ENCODE results near the gene GMPR2. TPM values are rescaled to one million over a fixed set of nuclear protein-coding genes. Genes with fewer than 3 reads are reported as not detected.

Gene GMPR2
- total RNA-seq, 1 donor: 31.1 TPM

Other genes with a start within 250 kb of the GMPR2 start
- 5.6 TPM for gene DHRS4L2, start 244.0 kb upstream of the GMPR2 start, total RNA-seq
- 0.52 TPM for gene CARMIL3, start 180.9 kb upstream of the GMPR2 start, total RNA-seq
- not detected for gene CPNE6, start 161.4 kb upstream of the GMPR2 start, total RNA-seq
- 4.6 TPM for gene PCK2, start 138.6 kb upstream of the GMPR2 start, total RNA-seq
- gene DCAF11, start 118.2 kb upstream of the GMPR2 start, total RNA-seq: 59.1 TPM
- gene NRL, start 118.0 kb upstream of the GMPR2 start, total RNA-seq: 1.2 TPM
- gene FITM1, start 102.3 kb upstream of the GMPR2 start, total RNA-seq: 0.42 TPM
- 218 TPM for gene PSME1, start 96.7 kb upstream of the GMPR2 start, total RNA-seq
- gene EMC9, start 91.3 kb upstream of the GMPR2 start, total RNA-seq: 4.1 TPM
- gene PSME2, start 86.3 kb upstream of the GMPR2 start, total RNA-seq: 78.9 TPM
- gene RNF31, start 85.4 kb upstream of the GMPR2 start, total RNA-seq: 38.4 TPM
- gene IRF9, start 71.7 kb upstream of the GMPR2 start, total RNA-seq: 126 TPM
- gene REC8, start 60.8 kb upstream of the GMPR2 start, total RNA-seq: 22.7 TPM
- 13.3 TPM for gene IPO4, start 44.1 kb upstream of the GMPR2 start, total RNA-seq
- 13.6 TPM for gene TM9SF1, start 37.5 kb upstream of the GMPR2 start, total RNA-seq
- 0.31 TPM for gene TSSK4, start 27.2 kb upstream of the GMPR2 start, total RNA-seq
- gene CHMP4A, start 19.4 kb upstream of the GMPR2 start, total RNA-seq: 90.8 TPM
- gene MDP1, start 16.9 kb upstream of the GMPR2 start, total RNA-seq: 4.5 TPM
- 51.2 TPM for gene NEDD8, start 562 bp upstream of the GMPR2 start, total RNA-seq
- gene TINF2, start 9.7 kb downstream of the GMPR2 start, total RNA-seq: 70.7 TPM
- gene TGM1, start 30.2 kb downstream of the GMPR2 start, total RNA-seq: 4.2 TPM
- gene RABGGTA, start 38.7 kb downstream of the GMPR2 start, total RNA-seq: 25.1 TPM
- gene DHRS1, start 66.9 kb downstream of the GMPR2 start, total RNA-seq: 10.4 TPM
- 11.2 TPM for gene NOP9, start 66.9 kb downstream of the GMPR2 start, total RNA-seq
- gene CIDEB, start 75.0 kb downstream of the GMPR2 start, total RNA-seq: 14.4 TPM
- gene LTB4R2, start 77.2 kb downstream of the GMPR2 start, total RNA-seq: 12.6 TPM
- gene LTB4R, start 78.6 kb downstream of the GMPR2 start, total RNA-seq: 12.5 TPM
- 2.3 TPM for gene ADCY4, start 102.1 kb downstream of the GMPR2 start, total RNA-seq
- 9.9 TPM for gene RIPK3, start 107.1 kb downstream of the GMPR2 start, total RNA-seq
- 0.10 TPM for gene NFATC4, start 135.3 kb downstream of the GMPR2 start, total RNA-seq
- gene NYNRIN, start 166.1 kb downstream of the GMPR2 start, total RNA-seq: under 0.01 TPM
- 0.84 TPM for gene CBLN3, start 196.7 kb downstream of the GMPR2 start, total RNA-seq
- 148 TPM for gene KHNYN, start 197.0 kb downstream of the GMPR2 start, total RNA-seq
- gene SDR39U1, start 209.8 kb downstream of the GMPR2 start, total RNA-seq: 21.6 TPM